PFSK-1 (cell line): ENCODE data around the gene USE1.

Experiments used
- FOXP2 ChIP-seq: optimal IDR thresholded peaks from 2 replicates; pipeline ENCODE3; 2011; ENCODE audit warnings: borderline replicate concordance, control low read depth, inconsistent platforms; ENCODE audit not compliant: insufficient read depth; ENCODE audit errors: extremely low read length, extremely low read depth
- POLR2AphosphoS5 ChIP-seq: IDR thresholded peaks from 2 replicates; pipeline ENCODE4 v1.6.1; 2012; ENCODE audit warnings: low read depth, mild to moderate bottlenecking, control low read depth, low read length, moderate library complexity
- TAF1 ChIP-seq: IDR thresholded peaks from 2 replicates; pipeline ENCODE4 v1.6.1; 2012; ENCODE audit warnings: low read length, control low read depth, borderline replicate concordance; ENCODE audit not compliant: insufficient read depth
- TF ChIP-seq, protein P1 (sequence below), 2 experiments: IDR thresholded peaks; 2 replicates each; pipeline versions ENCODE4 v1.6.1 to v1.8.0; 2011 to 2012; ENCODE audit warnings: low read depth in 2 of 2, low read length in 2 of 2, control low read depth in 1 of 2, inconsistent platforms in 1 of 2, mild to moderate bottlenecking in 1 of 2, moderate library complexity in 1 of 2; ENCODE audit not compliant: insufficient read depth in 1 of 2

DNA sequence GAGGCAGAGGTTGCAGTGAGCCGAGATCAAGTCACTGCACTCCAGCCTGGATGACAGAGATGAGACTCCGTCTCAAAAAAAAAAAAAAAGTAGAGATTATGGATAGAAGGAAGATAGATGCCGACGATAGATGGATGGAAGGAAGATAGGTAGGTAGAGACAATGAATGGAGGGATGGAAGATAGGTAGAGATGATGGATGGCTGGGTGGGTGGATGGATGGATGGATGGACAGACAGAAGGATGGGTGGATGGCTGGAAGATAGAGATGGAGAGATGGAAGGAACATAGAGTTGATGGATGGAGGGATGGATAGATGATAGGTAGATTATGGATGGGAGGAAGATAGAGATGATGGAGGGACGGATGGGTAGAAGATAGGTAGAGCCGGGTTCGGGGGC, 18.5 kb upstream of the USE1 start:
- TF ChIP-seq, protein P1, sequence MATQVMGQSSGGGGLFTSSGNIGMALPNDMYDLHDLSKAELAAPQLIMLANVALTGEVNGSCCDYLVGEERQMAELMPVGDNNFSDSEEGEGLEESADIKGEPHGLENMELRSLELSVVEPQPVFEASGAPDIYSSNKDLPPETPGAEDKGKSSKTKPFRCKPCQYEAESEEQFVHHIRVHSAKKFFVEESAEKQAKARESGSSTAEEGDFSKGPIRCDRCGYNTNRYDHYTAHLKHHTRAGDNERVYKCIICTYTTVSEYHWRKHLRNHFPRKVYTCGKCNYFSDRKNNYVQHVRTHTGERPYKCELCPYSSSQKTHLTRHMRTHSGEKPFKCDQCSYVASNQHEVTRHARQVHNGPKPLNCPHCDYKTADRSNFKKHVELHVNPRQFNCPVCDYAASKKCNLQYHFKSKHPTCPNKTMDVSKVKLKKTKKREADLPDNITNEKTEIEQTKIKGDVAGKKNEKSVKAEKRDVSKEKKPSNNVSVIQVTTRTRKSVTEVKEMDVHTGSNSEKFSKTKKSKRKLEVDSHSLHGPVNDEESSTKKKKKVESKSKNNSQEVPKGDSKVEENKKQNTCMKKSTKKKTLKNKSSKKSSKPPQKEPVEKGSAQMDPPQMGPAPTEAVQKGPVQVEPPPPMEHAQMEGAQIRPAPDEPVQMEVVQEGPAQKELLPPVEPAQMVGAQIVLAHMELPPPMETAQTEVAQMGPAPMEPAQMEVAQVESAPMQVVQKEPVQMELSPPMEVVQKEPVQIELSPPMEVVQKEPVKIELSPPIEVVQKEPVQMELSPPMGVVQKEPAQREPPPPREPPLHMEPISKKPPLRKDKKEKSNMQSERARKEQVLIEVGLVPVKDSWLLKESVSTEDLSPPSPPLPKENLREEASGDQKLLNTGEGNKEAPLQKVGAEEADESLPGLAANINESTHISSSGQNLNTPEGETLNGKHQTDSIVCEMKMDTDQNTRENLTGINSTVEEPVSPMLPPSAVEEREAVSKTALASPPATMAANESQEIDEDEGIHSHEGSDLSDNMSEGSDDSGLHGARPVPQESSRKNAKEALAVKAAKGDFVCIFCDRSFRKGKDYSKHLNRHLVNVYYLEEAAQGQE (IDR thresholded peaks at IDR 0.05; ENCODE audit: insufficient read depth in 1 of 2, low read depth in 2 of 2, low read length in 2 of 2), result no peak
- TF ChIP-seq TAF1, result no peak
- TF ChIP-seq FOXP2, result no peak
- TF ChIP-seq POLR2AphosphoS5, result no peak
